HG03103 (cell line): ENCODE data around the gene FFAR1.

Experiments
- ATAC-seq: cut with Tn5 transposase; IDR thresholded peaks from one replicate; pipeline ENCODE4 v1.9.1; 2021; ENCODE audit warnings: low read depth; ENCODE audit not compliant: unreplicated experiment

FFAR1 gene, protein sequence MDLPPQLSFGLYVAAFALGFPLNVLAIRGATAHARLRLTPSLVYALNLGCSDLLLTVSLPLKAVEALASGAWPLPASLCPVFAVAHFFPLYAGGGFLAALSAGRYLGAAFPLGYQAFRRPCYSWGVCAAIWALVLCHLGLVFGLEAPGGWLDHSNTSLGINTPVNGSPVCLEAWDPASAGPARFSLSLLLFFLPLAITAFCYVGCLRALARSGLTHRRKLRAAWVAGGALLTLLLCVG (N-terminal part only)

GRCh38 chr19:35347171-35347929, at the start of gene FFAR1:
Gene FFAR1, plus strand, starts transcription at chr19:35347902. Its CDS starts 3,650 bp downstream, at chr19:35351552.
- ATAC-seq: peak; percentile 41

GRCh38 chr19:35297922-35298321, 49.8 kb upstream of the FFAR1 start:
- no peak for ATAC-seq

GRCh38 chr19:35298561-35298972, 49.1 kb upstream of the FFAR1 start:
- ATAC-seq: no peak

GRCh38 chr19:35299523-35300338, 48.0 kb upstream of the FFAR1 start:
- ATAC-seq: no peak

DNA sequence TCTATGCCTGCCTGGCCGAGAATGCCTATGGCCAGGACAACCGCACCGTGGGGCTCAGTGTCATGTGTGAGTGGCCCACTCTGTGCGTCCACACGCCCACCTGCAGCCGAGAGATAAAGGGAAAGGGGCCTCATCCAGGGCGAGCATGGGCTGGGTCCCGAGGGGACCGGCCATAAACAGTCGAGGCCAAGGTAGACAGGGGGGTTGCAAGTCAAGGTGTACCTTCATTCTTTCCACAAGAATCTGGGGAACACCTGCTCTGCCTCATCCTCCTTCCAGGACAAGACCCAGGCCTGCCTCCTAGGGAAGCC, 47.4 kb upstream of the FFAR1 start:
- no peak for ATAC-seq

GRCh38 chr19:35301961-35302360, 45.7 kb upstream of the FFAR1 start:
- no peak for ATAC-seq

DNA sequence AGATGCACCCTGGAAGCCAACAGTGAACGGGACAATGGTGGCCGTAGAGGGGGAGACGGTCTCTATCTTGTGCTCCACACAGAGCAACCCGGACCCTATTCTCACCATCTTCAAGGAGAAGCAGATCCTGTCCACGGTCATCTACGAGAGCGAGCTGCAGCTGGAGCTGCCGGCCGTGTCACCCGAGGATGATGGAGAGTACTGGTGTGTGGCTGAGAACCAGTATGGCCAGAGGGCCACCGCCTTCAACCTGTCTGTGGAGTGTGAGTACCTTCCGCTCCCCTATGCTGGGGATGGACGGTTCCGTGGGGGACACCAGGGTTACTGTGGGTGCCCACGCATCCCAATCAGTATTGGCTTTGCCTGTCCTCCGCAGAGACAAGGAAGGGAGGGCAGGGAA, 45.3 kb upstream of the FFAR1 start:
- ATAC-seq: no peak

GRCh38 chr19:35303357-35303915, 44.3 kb upstream of the FFAR1 start:
- no peak for ATAC-seq

- ATAC-seq: no peak
These were observed 43.7 kb upstream of the FFAR1 start for GRCh38 chr19:35304036-35304435.

DNA sequence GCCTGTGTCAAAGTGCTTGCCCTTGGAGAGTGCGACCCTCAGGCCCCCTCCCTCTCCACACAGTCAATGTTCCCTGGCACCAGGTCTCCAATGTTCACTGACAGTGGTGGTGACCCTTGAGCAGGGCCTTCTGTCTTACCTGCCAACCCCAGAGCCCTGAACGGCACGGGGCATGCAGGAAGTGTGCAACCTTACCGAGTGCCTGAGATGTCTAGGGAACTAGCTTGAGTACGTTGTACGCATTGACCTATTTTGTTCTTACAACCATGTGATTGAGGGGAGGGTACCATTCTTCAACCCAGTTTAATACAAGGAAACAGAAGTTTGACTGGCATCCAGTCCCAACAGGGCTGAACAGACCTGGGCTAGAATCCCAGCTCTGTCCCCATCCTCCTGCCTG, 42.5 kb upstream of the FFAR1 start:
- ATAC-seq: no peak

DNA sequence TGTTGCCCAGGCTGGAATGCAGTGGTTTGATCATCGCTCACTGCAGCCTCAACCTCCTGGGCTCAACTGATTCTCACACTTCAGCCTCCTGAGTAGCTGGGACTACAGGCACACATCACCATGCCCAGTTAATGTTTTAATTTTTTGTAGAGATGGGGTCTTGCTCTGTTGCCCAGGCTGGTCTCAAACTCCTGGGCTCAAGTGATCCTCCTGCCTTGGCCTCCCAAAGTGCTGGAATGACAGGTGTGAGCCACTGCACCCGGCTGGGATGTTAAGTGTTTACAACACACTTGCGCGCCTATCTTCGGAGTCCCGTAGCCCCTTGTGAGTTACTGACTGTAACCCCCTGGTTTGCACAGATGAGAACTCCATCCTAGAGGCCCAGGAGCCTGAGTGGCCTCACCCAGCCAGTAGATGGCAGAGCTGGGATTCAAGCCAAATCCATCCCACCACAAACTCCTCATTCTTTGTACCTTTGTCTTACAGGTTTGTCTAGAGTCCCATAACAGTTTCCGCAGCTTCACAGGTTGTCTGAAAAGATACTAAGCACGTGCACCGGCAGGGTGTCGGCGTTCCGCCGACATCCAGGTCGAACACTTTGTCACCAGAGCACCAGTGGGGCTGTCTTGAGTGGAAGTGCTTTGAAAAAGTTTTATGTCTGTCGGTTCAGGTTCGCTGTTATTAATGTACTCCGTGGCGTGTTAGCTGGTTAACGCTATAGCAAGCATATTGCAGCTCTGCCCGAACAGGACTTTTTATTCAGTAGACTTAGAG, 41.0 kb upstream of the FFAR1 start:
- no peak for ATAC-seq

- no peak for ATAC-seq
These were observed 39.8 kb upstream of the FFAR1 start for GRCh38 chr19:35307931-35308330.

DNA sequence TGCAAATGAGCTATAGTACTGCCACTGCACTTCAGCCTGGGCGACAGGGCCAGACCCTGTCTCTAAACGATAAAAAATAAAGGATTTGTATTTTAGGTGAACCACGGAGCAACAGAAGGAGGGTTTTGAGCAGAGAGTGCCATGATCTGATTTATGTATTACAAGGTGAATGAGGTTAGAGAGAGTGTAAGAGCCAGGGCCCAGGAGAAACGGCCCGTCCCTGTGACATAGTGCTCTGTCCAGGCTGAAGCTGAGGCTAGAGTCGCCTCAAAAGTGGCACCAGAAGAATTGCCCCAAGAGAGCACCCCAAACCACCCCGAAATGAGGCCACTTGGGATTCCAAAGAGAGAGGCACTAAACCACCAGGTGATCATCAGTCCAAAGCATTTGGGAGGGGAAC, 38.8 kb upstream of the FFAR1 start:
- no peak for ATAC-seq

DNA sequence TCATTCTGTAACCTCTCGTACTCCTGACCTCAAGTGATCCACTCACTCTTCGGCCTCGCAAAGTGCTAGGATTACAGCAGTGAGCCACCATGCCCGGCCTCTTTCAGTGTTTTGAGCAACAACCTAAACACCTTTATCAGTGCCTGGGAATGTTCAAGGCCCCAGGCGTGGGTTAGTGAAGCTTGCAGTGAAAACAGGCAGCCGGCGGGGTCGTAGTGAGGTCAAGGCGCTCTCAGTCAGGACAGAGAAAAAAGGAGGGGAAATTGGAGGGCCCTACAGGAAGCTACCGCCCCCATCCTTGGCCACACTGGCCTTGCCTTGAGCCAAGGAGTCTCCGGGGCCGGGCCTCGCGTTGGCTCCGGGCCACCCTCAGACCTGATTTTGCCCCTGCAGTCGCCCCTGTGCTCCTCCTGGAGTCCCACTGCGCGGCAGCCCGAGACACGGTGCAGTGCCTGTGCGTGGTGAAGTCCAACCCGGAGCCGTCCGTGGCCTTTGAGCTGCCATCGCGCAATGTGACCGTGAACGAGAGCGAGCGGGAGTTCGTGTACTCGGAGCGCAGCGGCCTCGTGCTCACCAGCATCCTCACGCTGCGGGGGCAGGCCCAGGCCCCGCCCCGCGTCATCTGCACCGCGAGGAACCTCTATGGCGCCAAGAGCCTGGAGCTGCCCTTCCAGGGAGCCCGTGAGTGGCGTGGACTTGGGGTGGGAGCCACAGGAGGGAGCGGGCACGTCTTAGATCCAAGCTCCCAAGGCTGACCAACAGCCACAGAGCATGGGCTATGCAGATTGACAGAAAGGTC, 38.0 kb upstream of the FFAR1 start:
- no peak for ATAC-seq

GRCh38 chr19:35310331-35310730, 37.4 kb upstream of the FFAR1 start:
- ATAC-seq: no peak

DNA sequence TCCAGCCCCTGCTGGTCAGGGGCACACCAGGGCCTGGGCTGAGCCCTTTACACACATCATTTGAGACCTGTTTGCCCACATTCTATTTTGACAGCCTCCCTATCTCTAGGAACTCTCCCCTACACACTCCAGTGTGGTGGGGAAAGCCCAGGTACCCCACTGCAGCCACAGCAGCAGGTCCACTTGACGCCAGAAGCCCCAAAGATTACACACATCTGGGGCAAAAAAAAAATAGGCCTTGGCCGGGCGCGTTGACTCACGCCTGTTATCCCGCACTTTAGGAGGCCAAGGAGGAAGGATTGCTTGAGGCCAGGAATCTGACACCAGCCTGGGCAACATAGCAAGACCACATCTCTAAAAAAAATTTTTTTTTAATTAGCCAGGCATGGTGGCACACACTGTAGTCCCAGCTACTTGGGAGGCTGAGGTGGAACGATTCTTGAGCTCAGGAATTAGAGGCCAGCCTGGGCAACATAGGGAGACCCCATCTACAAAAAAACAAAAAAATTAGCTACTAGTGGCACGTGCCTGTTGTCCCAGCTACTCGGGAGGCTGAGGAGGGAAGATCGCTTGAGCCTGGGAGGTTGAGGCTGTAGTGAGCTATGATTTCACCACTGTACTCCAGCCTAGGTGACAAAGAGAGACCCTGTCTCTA, 36.8 kb upstream of the FFAR1 start:
- ATAC-seq: no peak

- no peak for ATAC-seq
These were observed 35.6 kb upstream of the FFAR1 start for GRCh38 chr19:35311901-35312665.

DNA sequence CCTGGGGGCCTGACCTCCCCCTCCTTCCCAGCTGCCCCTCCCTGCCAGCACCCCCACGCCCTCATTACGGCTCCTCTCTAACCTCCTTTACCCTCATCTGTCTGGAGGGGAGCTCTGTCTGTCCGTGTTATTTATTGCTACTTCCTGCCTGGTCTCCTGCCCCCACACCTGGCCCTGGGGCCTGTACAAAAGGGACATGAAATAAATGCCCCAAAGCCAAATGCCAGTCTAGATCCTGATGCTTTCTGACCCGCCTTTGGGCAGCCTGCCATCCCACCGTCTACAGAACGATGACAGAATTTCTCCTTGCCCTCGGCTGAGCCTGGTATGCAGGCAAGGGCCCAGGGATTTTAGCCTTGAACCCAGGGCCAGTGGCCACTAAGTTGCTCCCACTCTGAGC, 34.1 kb upstream of the FFAR1 start:
- no peak for ATAC-seq
